Left hindlimb (tissue), 1 donor: ENCODE results near the gene ARFGAP3.
"Not testable (repeated sequence)": the region's sequence is repeated elsewhere in the genome, so short reads cannot be mapped to it uniquely, and the experiment has no call there.

Experiments used
- DNase-seq: peaks from one replicate; pipeline ENCODE4 v3.0.0-alpha.2; 2018

Gene ARFGAP3

DNA sequence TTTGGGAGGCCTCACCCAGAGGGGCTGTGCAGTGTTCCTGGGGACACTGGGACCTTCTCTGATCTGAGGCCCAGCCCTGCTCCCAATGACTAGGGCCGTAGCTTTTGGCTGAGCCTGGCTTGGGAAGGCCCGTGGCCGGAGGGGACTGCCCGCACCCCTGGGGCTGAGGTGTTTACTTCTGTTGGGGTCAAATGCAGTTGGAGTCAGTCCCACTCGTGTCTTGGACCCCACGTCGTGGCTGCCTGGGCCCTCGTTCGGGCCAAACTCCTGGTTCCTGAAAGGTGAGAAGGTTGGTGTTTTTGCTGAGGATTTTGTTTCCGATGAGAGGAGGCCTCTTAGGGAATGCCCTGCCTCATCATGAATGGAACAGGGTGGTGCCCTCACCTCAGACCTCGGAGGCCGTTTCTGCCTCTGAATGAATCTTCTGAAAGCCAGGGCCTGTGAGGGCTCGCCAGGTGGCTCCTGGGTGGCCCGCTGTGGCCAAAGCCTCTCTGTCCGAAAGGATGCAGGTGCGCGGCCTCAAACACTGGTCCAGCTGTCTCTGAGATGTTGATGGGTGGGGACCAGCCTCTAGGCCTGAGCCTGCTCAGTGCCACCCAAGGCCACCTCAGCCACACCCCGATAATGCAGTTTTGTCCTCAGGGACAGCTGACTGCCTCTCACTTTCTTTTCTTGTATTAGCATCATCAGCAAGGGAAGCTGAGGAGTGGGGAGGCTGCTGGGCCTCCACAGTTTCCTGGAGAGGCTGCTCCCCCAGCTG, 96.1 kb downstream of the ARFGAP3 start:
- DNase-seq: no peak

DNA sequence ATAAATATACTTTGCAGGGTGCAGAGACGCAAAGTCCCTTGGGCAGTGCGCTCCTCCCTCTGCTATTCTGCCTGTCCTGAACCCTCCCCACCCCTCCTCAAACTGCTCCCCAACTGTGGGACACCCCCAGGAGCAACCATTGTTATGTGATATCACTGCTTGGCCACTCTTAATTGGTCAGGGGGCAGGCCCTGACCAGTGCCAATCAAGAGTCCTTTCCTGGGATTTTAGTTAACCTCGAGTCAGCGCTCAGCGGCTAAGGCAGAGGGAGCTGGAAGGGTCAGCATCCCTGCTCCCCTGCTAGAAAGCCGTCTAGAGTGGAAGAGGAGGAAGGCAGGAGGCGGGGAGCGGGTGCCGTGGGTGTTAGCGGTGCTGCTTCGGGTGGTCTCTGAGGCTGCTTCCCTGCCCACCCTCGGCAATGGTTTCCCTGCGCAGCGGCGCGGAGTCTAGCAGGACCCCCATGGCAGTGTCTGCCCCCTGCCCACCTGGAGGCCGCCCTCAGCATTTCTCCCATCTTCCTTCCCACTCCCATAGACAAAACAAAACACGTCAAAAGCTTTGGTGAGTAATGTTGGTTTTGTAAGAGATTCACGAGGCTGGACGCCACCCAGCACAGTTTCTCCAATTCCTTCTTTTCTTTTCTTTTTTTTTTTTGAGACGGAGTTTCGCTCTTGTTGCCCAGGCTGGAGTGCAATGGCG, 98.0 kb downstream of the ARFGAP3 start:
- no peak for DNase-seq

DNA sequence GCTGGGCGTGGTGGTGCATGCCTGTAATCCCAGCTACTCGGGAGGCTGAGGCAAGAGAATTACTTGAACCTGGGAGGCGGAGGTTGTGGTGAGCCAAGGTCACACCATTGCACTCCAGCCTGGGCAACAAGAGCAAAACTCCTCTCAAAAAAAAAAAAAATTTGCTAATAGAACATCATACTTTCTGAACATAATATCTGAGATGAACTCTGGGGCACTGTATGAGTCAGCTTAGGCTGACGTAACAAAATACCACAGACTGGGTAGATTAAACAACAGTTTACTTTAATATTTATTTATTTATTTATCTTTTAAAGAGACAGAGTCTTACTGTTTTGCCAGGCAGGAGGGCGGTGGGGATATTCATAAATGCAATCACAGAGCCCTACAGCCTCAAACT, 101.5 kb downstream of the ARFGAP3 start:
- DNase-seq: not testable (repeated sequence)

DNA sequence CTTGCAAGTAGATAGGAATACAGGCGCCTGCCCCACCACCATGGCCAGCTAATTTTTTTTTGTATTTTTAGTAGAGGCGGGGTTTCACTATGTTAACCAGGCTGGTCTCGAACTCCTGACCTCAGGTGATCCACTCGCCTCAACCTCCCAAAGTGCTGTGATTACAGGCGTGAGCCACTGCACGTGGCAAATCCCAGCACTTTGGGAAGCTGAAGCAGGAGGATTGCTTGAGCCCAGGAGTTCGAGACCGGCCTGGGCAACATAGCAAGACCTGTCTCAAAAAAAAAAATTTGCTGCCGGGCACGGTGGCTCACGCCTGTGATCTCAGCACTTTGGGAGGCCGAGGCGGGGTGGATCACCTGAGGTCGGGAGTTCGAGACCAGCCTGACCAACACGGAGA, 102.0 kb downstream of the ARFGAP3 start:
- not testable (repeated sequence) for DNase-seq

DNA sequence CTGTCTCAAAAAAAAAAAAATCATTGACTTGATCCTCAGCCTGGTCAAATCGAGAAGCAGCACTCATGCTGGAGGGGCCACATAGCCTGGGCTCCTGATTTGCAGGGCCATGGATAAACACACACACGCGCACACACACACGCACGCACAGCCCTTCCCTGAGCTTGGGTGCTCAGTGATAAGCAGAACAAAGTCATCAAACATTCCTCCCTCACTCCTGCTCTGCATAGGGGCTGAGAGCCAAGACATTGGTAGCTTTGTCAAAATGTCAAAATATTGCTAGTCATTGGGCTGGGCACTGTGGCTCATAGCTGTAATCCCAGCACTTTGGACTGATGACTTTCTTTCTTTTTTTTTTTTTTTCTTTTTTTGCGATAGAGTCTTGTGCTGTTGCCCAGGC, 102.4 kb downstream of the ARFGAP3 start:
- no peak for DNase-seq

DNA sequence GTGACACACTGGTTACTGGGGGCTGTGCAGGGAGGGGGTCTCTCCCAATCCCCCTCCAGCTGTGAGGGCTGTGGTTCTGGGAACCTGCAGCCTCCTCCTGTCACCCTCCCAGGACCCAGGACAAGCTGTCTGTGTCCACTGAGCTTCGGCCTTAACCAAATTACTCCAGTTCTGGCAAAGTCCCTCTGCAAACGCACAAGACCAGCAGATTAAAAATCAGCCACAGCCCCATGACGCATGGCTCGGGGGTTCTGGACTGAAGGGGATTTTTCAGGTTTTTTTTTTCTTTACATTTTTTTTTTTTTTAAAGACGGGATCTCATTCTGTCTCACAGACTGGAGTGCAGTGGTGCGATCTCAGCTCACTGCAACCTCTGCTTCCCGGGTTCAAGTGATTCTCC, 104.2 kb downstream of the ARFGAP3 start:
- no peak for DNase-seq

DNA sequence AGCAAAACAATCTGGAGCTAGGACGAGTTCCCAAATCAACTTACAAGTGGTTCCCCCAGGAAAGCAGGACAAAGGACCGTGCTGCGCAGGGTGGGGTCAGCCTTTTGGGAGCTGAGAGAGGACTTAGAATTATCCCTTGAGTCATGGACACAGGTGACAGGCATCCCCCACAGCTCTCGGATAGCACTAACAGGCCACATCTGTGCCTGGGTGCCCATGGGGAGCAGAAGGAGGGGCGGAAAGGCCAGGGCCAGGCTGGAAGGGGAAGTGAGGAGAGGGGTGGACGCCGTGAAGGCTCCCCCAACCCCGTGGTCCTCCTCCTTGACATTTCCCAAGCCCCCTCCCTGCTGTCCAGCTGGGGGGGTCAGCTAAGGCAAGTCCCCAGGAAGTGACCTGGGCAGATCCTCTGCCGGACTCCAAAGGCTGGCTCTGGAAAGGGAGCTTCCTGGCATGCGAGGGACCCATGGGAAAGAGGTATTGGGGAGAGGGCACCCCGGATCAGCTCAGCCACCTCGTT, 104.8 kb downstream of the ARFGAP3 start:
- no peak for DNase-seq

DNA sequence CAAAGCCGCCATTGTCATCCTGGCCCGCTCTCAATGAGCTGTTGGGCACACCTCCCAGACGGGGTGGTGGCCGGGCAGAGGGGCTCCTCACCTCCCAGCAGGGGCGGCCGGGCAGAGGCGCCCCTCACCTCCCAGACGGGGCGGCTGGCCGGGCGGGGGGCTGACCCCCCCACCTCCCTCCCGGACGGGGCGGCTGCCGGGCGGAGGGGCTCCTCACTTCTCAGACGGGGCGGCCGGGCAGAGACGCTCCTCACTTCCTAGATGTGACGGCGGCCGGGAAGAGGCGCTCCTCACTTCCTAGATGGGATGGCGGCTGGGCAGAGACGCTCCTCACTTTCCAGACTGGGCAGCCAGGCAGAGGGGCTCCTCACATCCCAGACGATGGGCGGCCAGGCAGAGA, 106.7 kb downstream of the ARFGAP3 start:
- DNase-seq: not testable (repeated sequence)

DNA sequence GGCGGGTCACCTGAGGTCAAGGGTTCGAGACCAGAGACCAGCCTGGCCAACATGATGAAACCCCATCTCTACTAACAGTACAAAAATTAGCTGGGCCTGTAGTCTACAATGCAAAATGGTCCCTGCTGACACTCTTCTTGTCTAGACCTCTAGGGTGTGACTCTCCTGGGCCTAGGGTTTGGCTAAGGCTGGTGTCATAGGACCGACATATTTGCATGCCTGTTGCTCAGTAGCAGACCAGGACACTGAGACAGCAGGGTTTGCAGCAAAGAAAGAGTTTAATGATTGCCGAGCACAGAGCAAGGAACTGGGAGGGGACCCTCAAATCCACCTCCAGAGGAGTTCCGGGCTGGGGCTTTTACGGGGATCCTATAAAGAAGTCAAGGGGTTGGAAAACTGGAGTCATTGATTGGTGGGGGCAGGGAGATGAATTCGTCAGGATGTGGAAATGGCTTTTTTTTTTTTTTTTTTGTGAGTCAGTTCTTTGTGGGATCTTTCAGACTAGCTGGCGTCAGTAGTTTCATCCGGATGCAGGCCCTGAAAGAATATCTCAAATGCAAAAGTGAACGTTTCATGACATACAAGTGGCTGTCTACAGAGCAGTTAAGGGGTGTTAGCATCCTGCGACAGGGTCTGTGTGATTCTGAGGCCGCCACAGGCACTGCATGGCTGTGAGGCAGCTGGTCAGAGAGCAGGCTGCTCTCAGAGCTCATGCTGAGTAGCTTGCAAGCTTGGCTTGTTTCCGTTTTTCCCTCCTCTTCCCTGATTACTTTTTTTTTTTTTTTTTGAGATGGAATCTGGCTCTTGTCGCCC, 109.2 kb downstream of the ARFGAP3 start:
- no peak for DNase-seq
